Lower leg skin (tissue), 4 donors: Measurements from ENCODE around the gene PCDHGB1. TPM values are rescaled to one million over a fixed set of nuclear protein-coding genes. Genes with fewer than 3 reads are reported as not detected.

Experiments used
- DNase-seq, 2 donors: peaks; one replicate each; pipeline ENCODE4 v3.0.0-alpha.2; 2019; ENCODE audit warnings: low spot score in 2 of 2
- H3K4me3 ChIP-seq: fragments of 200-600 bp; sonication (generic); 2 replicates; pipeline ENCODE4 v1.5.1; 2017; ENCODE audit warnings: mild to moderate bottlenecking, low read depth; ENCODE audit not compliant: poor library complexity, severe bottlenecking
- POLR2A ChIP-seq, 2 donors: fragments of 450-650 bp; IDR thresholded peaks; one replicate each; pipeline ENCODE4 v1.6.1; 2016 to 2017; ENCODE audit warnings: antibody characterized with exemption in 2 of 2, mild to moderate bottlenecking in 1 of 2, moderate library complexity in 1 of 2
- WGBS, 2 donors: methylation state at CpG; one replicate each; pipeline ENCODE4 v1.1.5; 2018; 5-methylcytosine and 5-hydroxymethylcytosine counted together
- intact Hi-C: fragments of 100-400 bp; cut with DNase I; formaldehyde crosslinking; loops from one replicate; pipeline ENCODE4 v1.15.0; 2023; ENCODE audit warnings: low total_unique reads
- total RNA-seq, 4 donors: library from RNA; depleted of rRNA; stranded (reverse); fragments of >200 nt; gene quantifications; one replicate each; pipeline ENCODE4 v1.1.0, GENCODE V29; 2016
- TF ChIP-seq, protein P1 (sequence below), 3 donors: fragments of 450-650 bp; IDR thresholded peaks; one replicate each; pipeline ENCODE4 v1.5.1; 2016; ENCODE audit warnings: antibody characterized with exemption in 3 of 3, mild to moderate bottlenecking in 3 of 3, moderate library complexity in 2 of 3

The PCDHGB1 gene
- total RNA-seq, 4 donors from 2014 or later = 0.30 to 1.3 (median 1.1) TPM

DNA sequence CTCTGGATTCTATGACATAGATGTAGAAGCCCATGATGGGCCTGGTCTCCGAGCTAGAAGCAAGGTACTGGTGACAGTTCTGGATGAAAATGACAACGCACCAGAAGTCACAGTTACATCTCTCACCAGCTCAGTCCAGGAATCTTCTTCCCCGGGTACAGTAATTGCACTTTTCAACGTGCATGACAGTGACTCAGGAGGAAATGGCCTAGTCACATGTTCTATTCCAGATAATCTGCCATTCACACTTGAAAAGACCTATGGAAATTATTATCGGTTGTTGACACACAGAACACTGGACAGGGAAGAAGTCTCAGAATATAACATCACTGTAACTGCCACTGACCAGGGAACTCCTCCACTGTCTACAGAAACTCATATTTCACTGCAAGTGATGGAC lies 6.2 kb downstream of the PCDHGB1 start:
- 76 to 77% methylated on average over 5 of the region's 5 CpGs for WGBS, 2 donors
- no peak overlapping the region for H3K4me3 ChIP-seq
- TF ChIP-seq, protein P1, sequence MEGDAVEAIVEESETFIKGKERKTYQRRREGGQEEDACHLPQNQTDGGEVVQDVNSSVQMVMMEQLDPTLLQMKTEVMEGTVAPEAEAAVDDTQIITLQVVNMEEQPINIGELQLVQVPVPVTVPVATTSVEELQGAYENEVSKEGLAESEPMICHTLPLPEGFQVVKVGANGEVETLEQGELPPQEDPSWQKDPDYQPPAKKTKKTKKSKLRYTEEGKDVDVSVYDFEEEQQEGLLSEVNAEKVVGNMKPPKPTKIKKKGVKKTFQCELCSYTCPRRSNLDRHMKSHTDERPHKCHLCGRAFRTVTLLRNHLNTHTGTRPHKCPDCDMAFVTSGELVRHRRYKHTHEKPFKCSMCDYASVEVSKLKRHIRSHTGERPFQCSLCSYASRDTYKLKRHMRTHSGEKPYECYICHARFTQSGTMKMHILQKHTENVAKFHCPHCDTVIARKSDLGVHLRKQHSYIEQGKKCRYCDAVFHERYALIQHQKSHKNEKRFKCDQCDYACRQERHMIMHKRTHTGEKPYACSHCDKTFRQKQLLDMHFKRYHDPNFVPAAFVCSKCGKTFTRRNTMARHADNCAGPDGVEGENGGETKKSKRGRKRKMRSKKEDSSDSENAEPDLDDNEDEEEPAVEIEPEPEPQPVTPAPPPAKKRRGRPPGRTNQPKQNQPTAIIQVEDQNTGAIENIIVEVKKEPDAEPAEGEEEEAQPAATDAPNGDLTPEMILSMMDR (IDR thresholded peaks at IDR 0.05) = no peak
- TF ChIP-seq POLR2A (IDR thresholded peaks at IDR 0.05) = no peak
- intact Hi-C loops = no loop called here
- DNase-seq = no peak

DNA sequence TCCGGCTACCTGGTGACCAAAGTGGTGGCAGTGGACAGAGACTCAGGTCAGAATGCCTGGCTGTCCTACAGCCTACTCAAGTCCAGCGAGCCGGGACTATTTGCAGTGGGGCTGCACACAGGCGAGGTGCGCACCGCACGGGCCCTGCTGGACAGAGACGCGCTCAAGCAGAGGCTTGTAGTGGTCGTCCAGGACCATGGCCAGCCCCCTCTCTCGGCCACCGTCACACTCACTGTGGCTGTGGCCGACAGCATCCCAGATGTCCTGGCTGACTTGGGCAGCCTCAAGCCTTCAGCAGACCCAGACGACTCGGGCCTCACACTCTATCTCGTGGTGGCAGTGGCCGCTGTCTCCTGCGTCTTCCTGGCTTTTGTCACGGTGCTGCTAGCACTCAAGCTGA lies 7.1 kb downstream of the PCDHGB1 start:
- no peak for DNase-seq
- WGBS, 2 donors = 40 to 49% methylated on average over 11 to 15 of the region's 19 CpGs
- intact Hi-C loops = no loop called here
- TF ChIP-seq, protein P1 (IDR thresholded peaks at IDR 0.05) = no peak
- TF ChIP-seq POLR2A (IDR thresholded peaks at IDR 0.05) = no peak
- H3K4me3 ChIP-seq = no peak overlapping the region

DNA sequence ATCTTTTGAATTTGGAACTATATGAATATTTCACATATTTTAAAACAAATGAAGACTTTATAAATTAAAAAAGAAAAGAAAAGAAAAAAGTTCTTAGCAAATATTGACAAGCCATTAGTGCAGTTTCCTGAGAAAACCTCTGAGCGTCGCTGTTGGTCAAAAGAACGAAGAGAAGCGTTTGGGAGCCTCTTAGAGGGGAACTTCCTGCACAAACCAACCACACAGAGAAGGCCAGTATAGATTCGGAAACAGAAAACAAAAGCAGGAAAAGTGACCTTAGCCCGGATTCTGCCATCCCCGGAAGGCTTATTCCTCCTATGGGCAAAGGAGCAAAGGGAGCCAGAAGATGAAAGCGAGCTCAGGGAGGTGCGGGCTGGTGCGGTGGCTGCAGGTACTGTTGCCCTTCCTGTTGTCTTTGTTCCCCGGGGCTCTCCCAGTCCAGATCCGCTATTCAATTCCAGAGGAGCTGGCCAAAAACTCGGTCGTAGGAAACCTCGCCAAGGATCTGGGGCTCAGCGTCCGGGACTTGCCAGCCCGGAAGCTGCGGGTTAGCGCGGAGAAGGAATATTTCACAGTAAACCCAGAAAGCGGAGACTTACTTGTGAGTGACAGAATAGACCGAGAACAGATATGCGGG lies 10.0 kb downstream of the PCDHGB1 start, which contains the start of gene PCDHGB2:
Gene PCDHGB2 (plus strand): TSS at position 205 of the 637 bp plus-strand sequence. CDS start 142 bp downstream, at position 347.
- intact Hi-C loops = no loop called here
- 19 to 22% methylated on average over 24 of the region's 24 CpGs for WGBS, 2 donors

DNA sequence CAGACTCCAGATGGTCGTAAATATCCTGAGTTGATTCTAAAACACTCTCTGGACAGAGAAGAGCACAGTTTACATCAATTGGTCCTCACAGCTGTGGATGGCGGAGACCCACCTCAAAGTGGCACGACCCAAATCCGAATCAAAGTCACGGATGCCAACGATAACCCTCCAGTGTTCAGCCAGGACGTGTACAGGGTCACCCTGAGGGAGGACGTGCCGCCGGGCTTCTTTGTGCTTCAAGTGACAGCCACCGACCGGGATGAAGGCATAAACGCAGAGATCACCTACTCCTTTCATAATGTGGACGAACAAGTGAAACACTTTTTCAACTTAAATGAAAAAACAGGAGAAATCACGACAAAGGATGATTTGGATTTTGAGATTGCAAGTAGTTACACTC lies 10.8 kb downstream of the PCDHGB1 start:
- TF ChIP-seq, protein P1 (IDR thresholded peaks at IDR 0.05) = no peak
- no peak for TF ChIP-seq POLR2A (IDR thresholded peaks at IDR 0.05)
- DNase-seq = no peak
- 31 to 44% methylated on average over 15 of the region's 15 CpGs for WGBS, 2 donors
- intact Hi-C loops = no loop called here
- H3K4me3 ChIP-seq = no peak overlapping the region

More for the DNA sequence above, 10.0 kb downstream of the PCDHGB1 start, which contains the start of gene PCDHGB2:
- H3K4me3 ChIP-seq = no peak within 1 kb of the TSS
- TF ChIP-seq, protein P1 (IDR thresholded peaks at IDR 0.05) = no peak
- TF ChIP-seq POLR2A (IDR thresholded peaks at IDR 0.05) = no peak
- no peak for DNase-seq

DNA sequence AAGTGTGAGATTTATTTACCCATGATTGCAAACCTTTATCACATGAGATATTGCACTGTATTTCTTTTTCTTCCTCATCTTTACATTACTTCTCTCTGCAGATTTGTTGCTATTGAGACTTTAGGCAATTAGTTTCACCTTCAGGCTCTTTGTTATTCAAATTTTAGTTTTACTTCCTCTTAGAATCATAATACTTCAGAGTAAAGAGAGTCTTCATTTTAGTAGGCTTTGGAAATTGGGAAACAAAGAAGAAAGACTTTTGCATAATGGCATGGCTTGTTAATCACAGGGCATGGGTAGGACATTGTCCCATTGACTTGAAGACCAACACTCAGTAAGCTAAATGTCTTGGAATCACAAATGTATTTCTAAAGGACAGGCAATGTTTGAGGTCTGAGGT lies 12.8 kb downstream of the PCDHGB1 start:
- no peak overlapping the region for H3K4me3 ChIP-seq
- no peak for DNase-seq
- intact Hi-C loops = no loop called here
- TF ChIP-seq POLR2A (IDR thresholded peaks at IDR 0.05) = no peak
- TF ChIP-seq, protein P1 (IDR thresholded peaks at IDR 0.05) = no peak
